PFSK-1 (cell line): Measurements from ENCODE around the gene ADGRB2.

ENCODE experiments used
- FOXP2 ChIP-seq: optimal IDR thresholded peaks from 2 replicates; pipeline ENCODE3; 2011; ENCODE audit warnings: borderline replicate concordance, control low read depth, inconsistent platforms; ENCODE audit not compliant: insufficient read depth; ENCODE audit errors: extremely low read length, extremely low read depth
- POLR2AphosphoS5 ChIP-seq: IDR thresholded peaks from 2 replicates; pipeline ENCODE4 v1.6.1; 2012; ENCODE audit warnings: low read depth, mild to moderate bottlenecking, control low read depth, low read length, moderate library complexity
- SIN3A ChIP-seq: IDR thresholded peaks from 2 replicates; pipeline ENCODE4 v1.6.1; 2012; ENCODE audit warnings: mild to moderate bottlenecking, low read length, moderate library complexity, borderline replicate concordance; ENCODE audit not compliant: insufficient read depth
- TAF1 ChIP-seq: IDR thresholded peaks from 2 replicates; pipeline ENCODE4 v1.6.1; 2012; ENCODE audit warnings: low read length, control low read depth, borderline replicate concordance; ENCODE audit not compliant: insufficient read depth
- TF ChIP-seq, protein P1 (sequence below), 2 experiments: IDR thresholded peaks; 2 replicates each; pipeline versions ENCODE4 v1.6.1 to v1.8.0; 2011 to 2012; ENCODE audit warnings: low read depth in 2 of 2, low read length in 2 of 2, control low read depth in 1 of 2, inconsistent platforms in 1 of 2, mild to moderate bottlenecking in 1 of 2, moderate library complexity in 1 of 2; ENCODE audit not compliant: insufficient read depth in 1 of 2

ADGRB2 gene

DNA sequence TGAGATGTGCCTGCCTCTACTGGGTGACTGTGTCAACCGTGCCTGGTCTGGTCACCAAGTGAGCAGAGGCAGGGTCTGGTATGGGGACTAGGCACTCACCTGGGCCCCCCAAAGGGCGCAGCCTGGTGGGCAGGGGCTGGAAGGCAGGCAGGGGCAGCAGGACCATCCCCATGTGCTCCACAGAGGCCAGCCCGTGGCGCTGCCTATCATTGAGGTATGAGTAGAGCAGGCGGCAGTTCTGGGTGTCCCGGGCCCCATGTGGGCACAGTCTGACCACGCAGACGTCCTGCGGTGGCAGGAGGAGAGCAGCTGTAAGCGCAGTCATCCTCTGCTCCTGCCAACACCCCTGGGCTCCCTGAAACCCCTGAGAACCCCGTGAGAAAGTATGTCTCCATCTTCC is 28.0 kb upstream of the ADGRB2 start:
- TF ChIP-seq, protein P1, sequence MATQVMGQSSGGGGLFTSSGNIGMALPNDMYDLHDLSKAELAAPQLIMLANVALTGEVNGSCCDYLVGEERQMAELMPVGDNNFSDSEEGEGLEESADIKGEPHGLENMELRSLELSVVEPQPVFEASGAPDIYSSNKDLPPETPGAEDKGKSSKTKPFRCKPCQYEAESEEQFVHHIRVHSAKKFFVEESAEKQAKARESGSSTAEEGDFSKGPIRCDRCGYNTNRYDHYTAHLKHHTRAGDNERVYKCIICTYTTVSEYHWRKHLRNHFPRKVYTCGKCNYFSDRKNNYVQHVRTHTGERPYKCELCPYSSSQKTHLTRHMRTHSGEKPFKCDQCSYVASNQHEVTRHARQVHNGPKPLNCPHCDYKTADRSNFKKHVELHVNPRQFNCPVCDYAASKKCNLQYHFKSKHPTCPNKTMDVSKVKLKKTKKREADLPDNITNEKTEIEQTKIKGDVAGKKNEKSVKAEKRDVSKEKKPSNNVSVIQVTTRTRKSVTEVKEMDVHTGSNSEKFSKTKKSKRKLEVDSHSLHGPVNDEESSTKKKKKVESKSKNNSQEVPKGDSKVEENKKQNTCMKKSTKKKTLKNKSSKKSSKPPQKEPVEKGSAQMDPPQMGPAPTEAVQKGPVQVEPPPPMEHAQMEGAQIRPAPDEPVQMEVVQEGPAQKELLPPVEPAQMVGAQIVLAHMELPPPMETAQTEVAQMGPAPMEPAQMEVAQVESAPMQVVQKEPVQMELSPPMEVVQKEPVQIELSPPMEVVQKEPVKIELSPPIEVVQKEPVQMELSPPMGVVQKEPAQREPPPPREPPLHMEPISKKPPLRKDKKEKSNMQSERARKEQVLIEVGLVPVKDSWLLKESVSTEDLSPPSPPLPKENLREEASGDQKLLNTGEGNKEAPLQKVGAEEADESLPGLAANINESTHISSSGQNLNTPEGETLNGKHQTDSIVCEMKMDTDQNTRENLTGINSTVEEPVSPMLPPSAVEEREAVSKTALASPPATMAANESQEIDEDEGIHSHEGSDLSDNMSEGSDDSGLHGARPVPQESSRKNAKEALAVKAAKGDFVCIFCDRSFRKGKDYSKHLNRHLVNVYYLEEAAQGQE (IDR thresholded peaks at IDR 0.05; ENCODE audit: insufficient read depth in 1 of 2, low read depth in 2 of 2, low read length in 2 of 2) = no peak
- TF ChIP-seq POLR2AphosphoS5 (no peak), FOXP2 (no peak), TAF1 (no peak), SIN3A (no peak)

DNA sequence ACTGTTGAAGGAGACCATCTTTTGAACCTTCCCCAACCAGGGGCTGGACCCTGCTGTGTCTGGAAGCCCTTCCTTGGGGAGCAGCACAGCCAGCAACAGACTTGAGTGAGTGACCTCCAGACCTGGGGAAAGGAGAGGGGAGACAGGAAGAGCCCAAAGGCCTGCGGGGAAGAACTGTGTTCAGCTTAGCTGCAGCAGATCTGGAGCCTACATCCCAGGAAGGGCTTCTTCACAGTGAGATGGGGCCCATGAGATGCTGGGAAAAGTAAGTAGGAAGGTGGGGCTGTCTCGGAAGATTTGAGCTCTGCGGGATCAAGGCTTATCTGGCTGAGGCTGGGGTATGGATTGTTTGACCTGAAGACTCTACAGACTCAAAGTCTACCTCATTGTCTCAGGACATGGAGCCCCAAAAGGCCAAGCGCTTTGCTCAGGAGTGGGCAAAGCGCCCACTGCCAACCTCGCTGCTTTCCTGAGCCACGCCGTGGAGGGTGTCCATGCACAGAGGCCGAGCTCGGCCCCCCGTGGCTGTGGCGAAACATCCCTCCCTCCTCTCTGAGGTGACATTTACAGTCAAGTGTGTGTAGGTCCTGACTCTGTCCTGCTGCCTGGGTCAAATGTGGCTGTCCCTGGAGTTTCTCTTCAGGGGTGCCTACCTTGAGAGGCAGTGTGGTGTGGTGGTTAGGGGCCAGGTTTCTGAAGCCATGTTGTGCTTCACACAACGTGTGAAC is 27.2 kb upstream of the ADGRB2 start:
- TF ChIP-seq TAF1 (no peak), SIN3A (no peak), POLR2AphosphoS5 (no peak), FOXP2 (no peak)

DNA sequence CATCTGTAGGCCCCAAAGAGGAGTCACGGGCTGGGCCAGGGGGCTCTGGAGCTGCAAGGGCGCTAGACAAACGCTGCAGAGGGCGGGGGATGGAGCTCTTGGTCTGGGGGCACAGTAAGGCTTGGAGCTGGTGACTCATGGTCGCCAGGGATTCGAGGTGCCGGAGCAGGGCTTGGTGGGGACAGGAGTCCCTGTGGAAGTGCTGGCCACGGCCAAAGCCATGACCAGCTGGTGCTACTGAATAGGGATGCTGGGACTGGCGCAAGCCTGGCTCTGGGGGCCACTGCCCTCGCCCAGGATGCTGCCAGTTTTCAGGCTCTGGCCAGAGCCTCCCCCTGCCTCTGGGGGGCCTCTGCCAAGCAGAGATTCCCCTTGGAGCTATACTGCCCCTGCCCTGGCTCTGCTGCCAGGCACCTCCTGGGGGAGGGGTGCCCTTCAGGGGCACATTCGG is 26.5 kb upstream of the ADGRB2 start:
- TF ChIP-seq SIN3A (no peak), TAF1 (no peak), FOXP2 (no peak), POLR2AphosphoS5 (no peak)
- TF ChIP-seq, protein P1 (IDR thresholded peaks at IDR 0.05; ENCODE audit: insufficient read depth in 1 of 2, low read depth in 2 of 2, low read length in 2 of 2) = no peak

DNA sequence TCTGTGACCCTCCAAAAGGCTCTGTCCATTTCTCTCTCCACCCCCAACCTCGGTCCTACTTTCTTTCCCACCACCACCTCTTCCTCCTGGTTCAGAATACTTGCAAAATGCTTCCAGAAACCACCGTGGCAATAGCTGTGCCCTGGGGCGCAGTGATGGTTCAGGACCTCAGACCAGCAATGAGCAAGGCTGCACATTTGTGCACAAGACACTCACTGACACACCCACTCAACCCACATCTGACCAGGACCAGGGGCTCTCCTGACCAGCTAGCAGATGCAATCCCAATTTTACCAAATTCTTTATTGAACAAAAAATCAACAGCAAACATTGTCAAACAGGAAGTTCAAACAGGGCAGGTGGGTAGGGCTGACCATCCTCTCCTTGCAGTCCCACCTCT is 26.0 kb upstream of the ADGRB2 start:
- TF ChIP-seq, protein P1 (IDR thresholded peaks at IDR 0.05; ENCODE audit: insufficient read depth in 1 of 2, low read depth in 2 of 2, low read length in 2 of 2) = no peak
- no peak for TF ChIP-seq TAF1
- TF ChIP-seq POLR2AphosphoS5 = no peak
- TF ChIP-seq SIN3A = no peak
- no peak for TF ChIP-seq FOXP2

GRCh38 chr1:31789259-31790065 is 25.3 kb upstream of the ADGRB2 start:
- no peak for TF ChIP-seq TAF1
- TF ChIP-seq SIN3A = peak; percentile 73; the same call in 1 of the 2 replicates
- TF ChIP-seq POLR2AphosphoS5 = no peak
- TF ChIP-seq, protein P1 (IDR thresholded peaks at IDR 0.05; ENCODE audit: insufficient read depth in 1 of 2, low read depth in 2 of 2, low read length in 2 of 2) = no peak
- TF ChIP-seq FOXP2 = peak; percentile 64
